HG03064 (cell line): ENCODE results near the gene RASSF3.
"Not testable (repeated sequence)": the region's sequence is repeated elsewhere in the genome, so short reads cannot be mapped to it uniquely, and the experiment has no call there.

Source experiments
- ATAC-seq: cut with Tn5 transposase; IDR thresholded peaks from one replicate; pipeline ENCODE4 v1.9.1; 2021; ENCODE audit warnings: low read depth; ENCODE audit not compliant: unreplicated experiment

RASSF3 gene

DNA sequence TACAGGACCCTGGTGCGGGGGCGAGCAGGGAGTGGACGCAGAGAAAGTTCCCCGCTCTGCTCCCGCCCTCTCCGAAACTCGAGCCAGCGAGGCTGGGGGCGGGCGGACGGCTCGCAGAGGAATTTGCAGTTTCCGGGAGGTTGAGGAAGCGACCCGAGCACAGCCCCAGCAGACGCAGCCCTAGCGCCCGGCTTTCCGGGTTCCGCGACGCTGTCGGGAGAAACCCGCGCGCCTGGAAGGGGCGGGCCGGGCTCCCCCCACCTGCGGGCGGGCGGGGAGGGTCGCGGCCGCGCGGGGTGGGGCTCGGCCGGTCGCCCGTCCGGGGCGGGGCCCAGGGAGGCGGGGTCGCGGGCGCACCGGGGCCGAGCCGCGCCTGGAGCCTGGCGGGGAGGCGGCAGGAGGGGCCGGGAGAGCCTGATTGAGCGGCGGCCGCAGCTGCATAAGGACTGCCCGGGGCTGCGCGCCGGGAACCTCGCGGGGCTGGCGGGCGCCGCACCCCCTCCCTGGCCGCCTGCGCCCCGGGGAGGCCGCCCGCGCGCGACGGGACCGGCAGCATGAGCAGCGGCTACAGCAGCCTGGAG is at the start of gene RASSF3:
RASSF3 (plus strand) TSS at position 417 of the 581 bp plus-strand sequence; CDS start at position 555, 138 bp downstream.
- peak; percentile 58 for ATAC-seq

- no peak for ATAC-seq
These were observed 48.8 kb upstream of the RASSF3 start for GRCh38 chr12:64561302-64562136.

- no peak for ATAC-seq
These were observed 44.2 kb upstream of the RASSF3 start for GRCh38 chr12:64566122-64566521.

DNA sequence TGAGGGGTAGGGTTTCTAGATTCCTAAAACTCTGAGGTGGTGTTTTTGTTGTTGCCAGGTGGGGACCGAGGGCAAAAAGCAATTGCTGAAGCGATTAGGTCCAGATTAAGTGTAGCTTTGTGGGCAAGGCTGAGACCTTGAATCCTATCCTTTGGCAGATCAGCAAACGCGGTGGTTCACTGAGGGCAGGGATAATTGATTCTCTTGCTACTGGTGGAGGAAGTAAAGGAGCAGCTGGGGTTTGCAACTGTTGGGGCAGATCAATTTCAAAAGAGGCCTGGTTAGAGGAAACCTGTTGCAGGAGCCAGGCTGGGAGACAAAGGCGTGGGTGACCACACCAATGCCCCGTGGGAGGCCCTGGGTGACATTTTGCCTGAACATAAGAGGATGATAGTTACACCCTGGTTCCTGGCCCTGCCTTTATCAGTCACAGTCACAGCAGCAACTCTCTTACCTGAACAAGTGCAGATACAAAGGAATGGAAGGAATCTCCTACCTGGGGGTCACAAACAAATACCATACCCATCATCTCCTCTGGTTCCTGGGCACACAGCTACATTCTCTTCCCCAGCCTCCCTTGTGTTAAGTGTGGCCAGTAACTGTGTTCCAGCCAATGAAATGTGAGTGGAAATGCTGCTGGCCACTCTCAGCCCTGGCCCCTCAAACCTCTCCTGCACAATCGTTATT is 43.3 kb upstream of the RASSF3 start:
- no peak for ATAC-seq

DNA sequence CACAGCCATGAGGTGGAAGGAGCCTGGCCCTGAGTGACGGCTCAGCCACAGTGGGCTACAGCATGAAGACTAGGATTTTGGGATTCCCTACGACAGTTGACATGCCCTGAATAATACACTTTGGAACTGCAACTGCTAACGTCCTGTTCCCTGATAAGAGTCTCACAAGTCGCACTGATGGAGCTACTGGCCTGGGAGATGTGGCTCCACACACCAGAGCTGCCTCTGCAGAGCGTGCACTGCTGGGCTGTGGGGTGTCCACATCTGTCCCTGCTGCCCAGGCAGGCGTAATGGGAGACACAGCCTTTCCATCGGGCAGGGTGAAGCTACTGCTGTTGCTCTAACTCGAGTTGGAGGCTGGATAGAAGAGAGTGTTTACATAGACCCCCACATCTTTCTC is 42.7 kb upstream of the RASSF3 start:
- no peak for ATAC-seq

DNA sequence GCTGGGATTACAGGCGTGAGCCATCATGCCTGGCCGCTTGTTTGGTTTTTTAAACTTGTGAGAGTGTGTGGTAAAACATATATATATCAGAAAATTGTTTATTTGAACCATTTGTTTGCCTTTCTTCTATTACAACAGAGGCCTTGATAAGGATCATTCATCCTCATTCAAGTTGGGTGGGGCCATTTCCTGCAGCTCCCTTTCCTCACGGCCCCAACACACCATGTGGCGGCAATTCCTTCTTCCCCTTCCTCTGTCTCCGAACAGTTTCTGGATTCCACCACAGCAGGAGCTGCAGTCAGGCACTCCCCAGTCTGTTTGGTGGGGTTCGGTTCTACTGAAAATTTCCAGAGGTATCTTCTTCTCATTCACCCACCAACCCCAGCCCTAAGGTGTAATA is 42.0 kb upstream of the RASSF3 start:
- no peak for ATAC-seq

- no peak for ATAC-seq
These were observed 40.2 kb upstream of the RASSF3 start for GRCh38 chr12:64569923-64570691.

DNA sequence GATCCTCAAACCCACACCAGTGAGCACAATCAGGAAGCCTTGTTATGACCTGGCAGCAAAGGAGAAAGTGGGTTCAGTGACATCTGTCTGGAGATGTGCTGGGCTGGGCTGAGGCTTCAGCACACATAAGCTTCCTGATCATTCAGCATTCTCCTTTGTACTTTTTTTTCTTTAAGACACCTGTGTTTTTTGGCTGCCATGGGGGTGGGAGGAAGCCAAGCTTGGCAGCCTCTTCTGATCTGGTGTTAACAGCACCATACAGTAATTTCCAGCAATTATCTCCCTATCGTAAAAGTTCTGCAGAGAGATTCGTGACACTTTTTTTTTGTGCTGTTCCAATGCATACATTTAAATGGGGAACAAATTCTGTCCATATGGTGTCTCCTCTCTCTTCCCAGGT is 38.9 kb upstream of the RASSF3 start:
- no peak for ATAC-seq

GRCh38 chr12:64572241-64572640 is 38.1 kb upstream of the RASSF3 start:
- ATAC-seq, result no peak

DNA sequence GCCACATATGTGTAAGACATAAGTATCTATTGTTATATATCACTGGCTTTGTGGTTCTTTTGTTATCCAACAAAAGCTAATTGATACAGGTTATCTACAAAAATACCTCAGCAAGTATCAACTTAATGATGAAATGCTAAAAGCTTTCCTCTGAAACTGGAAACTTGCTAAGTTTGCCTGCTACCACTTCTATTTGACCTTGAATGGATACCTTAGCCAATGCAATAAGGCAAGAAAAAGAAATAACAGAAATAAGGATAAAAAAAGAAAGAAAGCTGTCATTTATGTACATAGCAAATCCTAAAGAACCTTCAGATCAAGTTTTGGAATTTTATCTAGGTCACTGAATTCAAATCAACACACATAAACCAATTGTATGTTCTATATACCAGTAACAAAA is 35.5 kb upstream of the RASSF3 start:
- no peak for ATAC-seq

GRCh38 chr12:64577046-64577445 is 33.2 kb upstream of the RASSF3 start:
- no peak for ATAC-seq

- no peak for ATAC-seq
These were observed 31.7 kb upstream of the RASSF3 start for GRCh38 chr12:64578566-64578965.

- ATAC-seq, result no peak
These were observed 29.6 kb upstream of the RASSF3 start for GRCh38 chr12:64580681-64581080.

GRCh38 chr12:64582114-64582513 is 28.2 kb upstream of the RASSF3 start:
- ATAC-seq, result no peak

DNA sequence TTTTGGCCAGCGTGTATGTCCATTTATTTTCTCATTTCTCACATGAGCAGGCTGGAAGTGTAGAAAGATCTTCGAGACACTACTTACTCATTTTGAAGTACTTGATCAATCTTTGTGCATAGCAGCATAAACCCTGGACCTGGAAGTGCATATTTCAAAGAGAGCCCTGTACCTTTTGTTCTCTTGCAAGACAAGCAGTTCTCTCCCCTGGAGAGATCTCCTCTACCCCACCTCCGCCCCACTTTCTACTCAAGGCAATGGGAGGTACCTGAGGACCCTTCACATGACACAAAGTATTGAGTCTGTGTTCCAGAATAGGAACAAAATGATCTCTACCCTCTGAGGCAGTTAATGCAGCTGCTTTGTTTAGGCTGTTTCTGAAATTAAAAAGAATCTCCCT is 27.4 kb upstream of the RASSF3 start:
- ATAC-seq, result no peak

DNA sequence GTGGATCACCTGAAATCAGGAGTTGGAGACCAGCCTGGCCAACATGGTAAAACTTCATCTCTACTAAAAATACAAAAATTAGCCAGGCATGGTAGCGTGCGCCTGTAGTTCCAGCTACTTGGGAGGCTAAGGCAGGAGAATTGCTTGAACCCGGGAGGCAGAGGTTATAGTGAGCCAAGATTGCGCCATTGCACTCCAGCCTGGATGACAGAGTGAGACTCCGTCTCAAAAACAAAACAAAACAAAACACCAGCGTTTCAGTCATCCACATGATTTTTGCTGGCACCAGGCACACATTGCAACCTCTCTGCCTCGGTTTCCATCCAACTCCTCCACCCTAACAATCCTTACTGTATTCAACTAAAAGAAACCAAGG is 26.9 kb upstream of the RASSF3 start:
- not testable (repeated sequence) for ATAC-seq

- no peak for ATAC-seq
These were observed 26.4 kb upstream of the RASSF3 start for GRCh38 chr12:64583771-64584421.

DNA sequence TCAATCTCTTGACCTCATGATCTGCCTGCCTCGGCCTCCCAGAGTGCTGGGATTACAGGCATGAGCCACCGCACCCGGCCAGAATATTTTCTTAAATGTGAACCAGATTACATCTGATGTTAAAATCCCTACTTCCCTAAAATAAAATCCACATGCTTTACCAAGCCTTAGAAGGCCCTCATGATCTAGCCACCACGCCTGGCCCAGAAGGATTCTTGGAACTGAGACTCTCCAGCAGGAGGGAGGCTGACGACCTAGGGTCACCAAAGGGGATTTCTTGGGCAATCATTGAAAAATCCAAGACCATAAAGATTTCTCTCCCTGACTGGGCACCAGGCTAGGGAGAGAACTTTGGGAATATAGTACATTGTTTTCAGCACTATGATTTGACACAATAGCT is 25.2 kb upstream of the RASSF3 start:
- ATAC-seq, result no peak

DNA sequence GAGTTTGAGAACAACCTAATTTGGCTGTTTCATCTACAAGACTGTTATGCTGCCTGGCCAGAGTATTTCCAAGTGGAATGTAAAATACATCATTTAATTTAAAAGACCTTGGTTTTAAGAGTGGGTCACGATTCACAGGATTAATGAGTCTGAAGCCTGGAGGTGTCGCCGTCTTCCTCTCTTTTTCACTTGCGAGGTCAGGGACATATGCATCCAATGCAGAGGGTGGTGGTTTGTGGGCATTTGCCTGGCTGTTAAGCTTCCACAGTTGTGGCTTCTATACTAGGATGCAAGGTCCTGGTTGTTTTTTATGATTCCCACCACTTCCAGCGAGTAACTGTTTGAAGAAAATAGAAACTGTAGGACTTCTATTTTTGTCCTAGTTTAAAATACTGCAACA is 22.8 kb upstream of the RASSF3 start:
- ATAC-seq, result no peak

DNA sequence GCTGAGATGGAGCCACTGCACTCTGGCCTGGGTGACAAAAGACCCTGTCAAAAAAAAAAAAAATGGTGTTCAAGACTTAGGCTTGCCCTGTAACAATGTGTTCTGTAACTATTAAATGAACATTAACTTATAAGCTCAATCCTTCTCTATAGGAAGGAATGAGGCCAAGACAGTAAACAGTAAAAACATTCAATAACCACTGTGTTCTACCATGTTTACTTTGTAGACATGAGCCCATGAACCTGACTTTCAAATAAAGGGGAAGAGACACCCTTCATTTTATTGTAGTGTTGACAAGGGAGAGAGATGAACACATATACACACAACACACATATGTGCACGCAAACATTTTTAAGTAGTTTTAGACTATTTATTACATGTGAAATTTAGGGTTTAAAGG is 20.1 kb upstream of the RASSF3 start:
- ATAC-seq, result no peak
